Measurements from ENCODE around the gene STPG3. TPM values are rescaled to one million over a fixed set of nuclear protein-coding genes. Genes with fewer than 3 reads are reported as not detected.

Gene STPG3
- total and polyA plus RNA-seq, 9 of the 15 experiments (the other 6 are each of a cell fraction or from before 2014, with no cell fraction given) = not detected

- no peak for TF ChIP-seq ZBTB49 (CRISPR knock-in tag; IDR thresholded peaks at IDR 0.05; ENCODE audit: borderline replicate concordance)
- peak; percentile 67; the same call in 1 of the 2 replicates for TF ChIP-seq ZNF431 (CRISPR knock-in tag; IDR thresholded peaks at IDR 0.05)
- TF ChIP-seq GATAD2A (IDR thresholded peaks at IDR 0.05) = peak; percentile 92; the same call in 1 of the 2 replicates
- no peak for TF ChIP-seq MIER1 (IDR thresholded peaks at IDR 0.05; ENCODE audit: low read depth)
- no peak for TF ChIP-seq ILK (tag; IDR thresholded peaks at IDR 0.05; ENCODE audit: borderline replicate concordance, low read depth)
- TF ChIP-seq ZNF655 (CRISPR knock-in tag; IDR thresholded peaks at IDR 0.05) = no peak
- no peak for TF ChIP-seq NFXL1 (CRISPR knock-in tag; IDR thresholded peaks at IDR 0.05)
- 0 out of 2 replicates have a peak, but pooled peaks have one; percentile 69 for TF ChIP-seq LCOR (CRISPR knock-in tag; IDR thresholded peaks at IDR 0.05)
- no peak for TF ChIP-seq ZNF717 (CRISPR knock-in tag; IDR thresholded peaks at IDR 0.05)
- 0 out of 4 replicates have a peak, but pooled peaks have one; percentile 66 to 74 for TF ChIP-seq TEAD1 (CRISPR knock-in tag; IDR thresholded peaks at IDR 0.05)
- TF ChIP-seq MTA2 (IDR thresholded peaks at IDR 0.05; ENCODE audit: low read depth) = no peak
- TF ChIP-seq ZNF143 (CRISPR knock-in tag; IDR thresholded peaks at IDR 0.05) = no peak
- peak; percentile 63 for TF ChIP-seq HMGN3 (IDR thresholded peaks at IDR 0.05; ENCODE audit: borderline replicate concordance, extremely low read depth, insufficient read length, low read depth, low read length)
- TF ChIP-seq ZNF707 (CRISPR knock-in tag; conservative IDR thresholded peaks at IDR 0.05) = no peak
- TF ChIP-seq ZZZ3 (IDR thresholded peaks at IDR 0.05) = no peak
- TF ChIP-seq SNRNP70 (optimal IDR thresholded peaks at IDR 0.05; ENCODE audit: low read depth, low read length) = no peak
- no peak for TF ChIP-seq POLR3A (IDR thresholded peaks at IDR 0.05; ENCODE audit: borderline replicate concordance, extremely low read depth, insufficient read depth, insufficient read length)
- TF ChIP-seq EHMT2 (IDR thresholded peaks at IDR 0.05) = no peak
- no peak for TF ChIP-seq XRCC3 (IDR thresholded peaks at IDR 0.05)
- no peak for TF ChIP-seq STAT5B (CRISPR knock-in tag; IDR thresholded peaks at IDR 0.05)
- TF ChIP-seq FOXP4 (CRISPR knock-in tag; IDR thresholded peaks at IDR 0.05; ENCODE audit: borderline replicate concordance) = peak; percentile 91; the same call in 1 of the 2 replicates
- TF ChIP-seq SOX6 (IDR thresholded peaks at IDR 0.05) = peak; percentile 58
- TF ChIP-seq NFE2 (IDR thresholded peaks at IDR 0.05; ENCODE audit: low read depth) = no peak
- TF ChIP-seq ARID2 (IDR thresholded peaks at IDR 0.05) = no peak
- no peak for TF ChIP-seq NFATC3 (IDR thresholded peaks at IDR 0.05)
- TF ChIP-seq XRCC5 (IDR thresholded peaks at IDR 0.05; ENCODE audit: low read depth, low read length) = no peak
Measured at GRCh38 chr9:137240318-137240840, 10.7 kb upstream of the STPG3 start (continued).
